ENCODE results near the gene AXL. TPM values are rescaled to one million over a fixed set of nuclear protein-coding genes. Genes with fewer than 3 reads are reported as not detected.

Gene AXL
- total RNA-seq, 1 donor from 2014 or later, result 5.5 TPM

DNA sequence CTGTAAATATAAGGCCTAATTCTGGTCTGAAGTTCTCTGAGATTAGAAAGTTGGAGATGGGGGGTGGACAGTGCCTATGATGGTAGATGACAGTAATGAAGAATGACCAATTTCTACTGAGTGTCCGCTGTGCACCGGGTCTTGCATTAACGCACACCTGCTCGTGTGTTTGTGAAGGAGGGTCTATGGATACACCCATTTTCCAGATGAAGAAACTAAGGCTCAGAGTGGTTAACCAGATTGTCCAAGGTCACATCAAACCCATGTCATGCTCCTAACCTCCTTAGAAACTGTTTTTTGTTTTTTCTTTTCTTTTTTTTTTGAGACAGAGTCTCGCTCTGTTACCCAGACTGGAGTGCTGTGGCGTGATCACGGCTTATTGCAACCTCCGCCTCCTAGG, 13.7 kb downstream of the AXL start:
- H3K27me3 Mint-ChIP-seq (ENCODE audit: unreplicated experiment), result peaks cover 9% of the 10 kb centered on the region
- no peak overlapping the region for H3K27ac Mint-ChIP-seq (ENCODE audit: unreplicated experiment)
- no peak overlapping the region for H3K4me3 Mint-ChIP-seq (ENCODE audit: unreplicated experiment)
- TF ChIP-seq, protein P1, sequence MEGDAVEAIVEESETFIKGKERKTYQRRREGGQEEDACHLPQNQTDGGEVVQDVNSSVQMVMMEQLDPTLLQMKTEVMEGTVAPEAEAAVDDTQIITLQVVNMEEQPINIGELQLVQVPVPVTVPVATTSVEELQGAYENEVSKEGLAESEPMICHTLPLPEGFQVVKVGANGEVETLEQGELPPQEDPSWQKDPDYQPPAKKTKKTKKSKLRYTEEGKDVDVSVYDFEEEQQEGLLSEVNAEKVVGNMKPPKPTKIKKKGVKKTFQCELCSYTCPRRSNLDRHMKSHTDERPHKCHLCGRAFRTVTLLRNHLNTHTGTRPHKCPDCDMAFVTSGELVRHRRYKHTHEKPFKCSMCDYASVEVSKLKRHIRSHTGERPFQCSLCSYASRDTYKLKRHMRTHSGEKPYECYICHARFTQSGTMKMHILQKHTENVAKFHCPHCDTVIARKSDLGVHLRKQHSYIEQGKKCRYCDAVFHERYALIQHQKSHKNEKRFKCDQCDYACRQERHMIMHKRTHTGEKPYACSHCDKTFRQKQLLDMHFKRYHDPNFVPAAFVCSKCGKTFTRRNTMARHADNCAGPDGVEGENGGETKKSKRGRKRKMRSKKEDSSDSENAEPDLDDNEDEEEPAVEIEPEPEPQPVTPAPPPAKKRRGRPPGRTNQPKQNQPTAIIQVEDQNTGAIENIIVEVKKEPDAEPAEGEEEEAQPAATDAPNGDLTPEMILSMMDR (IDR thresholded peaks at IDR 0.05; ENCODE audit: unreplicated experiment), result no peak
- no peaks in the 10 kb centered on the region for H3K4me1 Mint-ChIP-seq (ENCODE audit: unreplicated experiment)
- peaks cover 3% of the 10 kb centered on the region for H3K36me3 Mint-ChIP-seq (ENCODE audit: low read depth, unreplicated experiment)
- H3K9me3 Mint-ChIP-seq (ENCODE audit: unreplicated experiment), result no peaks in the 10 kb centered on the region
- DNase-seq (ENCODE audit: low spot score), result no peak

DNA sequence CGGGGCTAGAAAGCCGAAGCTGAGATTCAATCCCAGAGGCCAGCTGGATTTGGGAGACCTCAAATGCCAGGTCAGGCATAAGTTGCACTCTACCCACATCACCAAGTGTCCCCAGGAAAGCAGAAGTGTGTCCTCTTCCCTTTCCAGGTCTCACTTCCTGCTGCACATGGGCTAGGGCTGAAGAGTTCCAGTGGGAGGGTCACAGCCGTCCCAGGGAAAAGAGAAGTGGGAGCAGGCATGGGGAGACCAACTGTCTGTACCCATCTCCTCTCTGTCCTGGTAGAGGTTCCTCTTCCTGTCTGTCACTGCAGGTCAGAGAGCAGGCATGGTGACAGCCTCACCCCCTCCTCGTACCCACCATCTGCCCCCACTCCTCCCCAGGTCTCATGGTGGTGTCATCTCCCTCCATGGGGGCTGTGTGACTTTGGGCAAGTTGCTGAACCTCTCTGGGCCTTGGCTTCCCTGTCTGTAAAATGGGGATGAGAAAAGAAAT, 14.8 kb downstream of the AXL start:
- H3K9me3 Mint-ChIP-seq (ENCODE audit: unreplicated experiment), result no peaks in the 10 kb centered on the region
- no peak for DNase-seq (ENCODE audit: low spot score)
- H3K4me1 Mint-ChIP-seq (ENCODE audit: unreplicated experiment), result no peaks in the 10 kb centered on the region
- H3K27me3 Mint-ChIP-seq (ENCODE audit: unreplicated experiment), result peaks cover 6% of the 10 kb centered on the region
- peaks cover 3% of the 10 kb centered on the region for H3K36me3 Mint-ChIP-seq (ENCODE audit: low read depth, unreplicated experiment)
- H3K4me3 Mint-ChIP-seq (ENCODE audit: unreplicated experiment), result no peak overlapping the region
- TF ChIP-seq, protein P1 (IDR thresholded peaks at IDR 0.05; ENCODE audit: unreplicated experiment), result no peak
- peak overlapping the region; percentile 72 for H3K27ac Mint-ChIP-seq (ENCODE audit: unreplicated experiment)

DNA sequence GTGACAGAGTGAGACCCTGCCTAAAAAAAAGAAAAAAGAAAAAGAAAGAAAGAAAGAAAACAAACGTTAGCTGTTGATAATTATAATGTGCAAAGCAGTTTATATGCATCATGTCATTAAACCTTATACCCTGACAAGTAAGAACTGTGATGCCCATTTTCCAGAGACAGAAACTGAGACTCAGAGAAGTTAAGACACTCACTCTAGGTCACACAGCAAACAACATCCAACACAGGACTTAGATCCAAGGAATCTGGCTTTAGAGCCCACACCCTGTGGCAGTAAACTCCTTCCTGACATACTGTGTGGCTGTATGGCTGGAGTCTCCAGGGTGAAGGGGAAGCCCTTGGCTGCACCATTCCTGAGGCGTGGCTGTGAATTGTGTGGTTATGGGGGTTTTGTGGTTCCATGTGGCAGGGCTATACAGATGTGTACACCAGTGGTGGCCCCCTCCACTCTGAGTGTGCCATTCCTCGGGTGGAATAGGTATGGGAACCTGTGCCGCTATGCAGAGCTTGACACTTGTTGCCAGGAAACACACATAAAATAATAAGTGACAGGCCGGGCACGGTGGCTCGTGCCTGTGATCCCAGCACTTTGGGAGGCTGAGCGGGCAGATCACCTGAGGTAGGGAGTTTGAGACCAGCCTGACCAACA, 15.6 kb downstream of the AXL start:
- Mint-ChIP-seq H3K4me1 (ENCODE audit: unreplicated experiment) (no peaks in the 10 kb centered on the region), H3K27ac (ENCODE audit: unreplicated experiment) (no peak overlapping the region), H3K9me3 (ENCODE audit: unreplicated experiment) (no peaks in the 10 kb centered on the region), H3K4me3 (ENCODE audit: unreplicated experiment) (no peak overlapping the region), H3K27me3 (ENCODE audit: unreplicated experiment) (peaks cover 6% of the 10 kb centered on the region), H3K36me3 (ENCODE audit: low read depth, unreplicated experiment) (peaks cover 3% of the 10 kb centered on the region)
- TF ChIP-seq, protein P1 (IDR thresholded peaks at IDR 0.05; ENCODE audit: unreplicated experiment), result no peak
- DNase-seq (ENCODE audit: low spot score), result no peak

DNA sequence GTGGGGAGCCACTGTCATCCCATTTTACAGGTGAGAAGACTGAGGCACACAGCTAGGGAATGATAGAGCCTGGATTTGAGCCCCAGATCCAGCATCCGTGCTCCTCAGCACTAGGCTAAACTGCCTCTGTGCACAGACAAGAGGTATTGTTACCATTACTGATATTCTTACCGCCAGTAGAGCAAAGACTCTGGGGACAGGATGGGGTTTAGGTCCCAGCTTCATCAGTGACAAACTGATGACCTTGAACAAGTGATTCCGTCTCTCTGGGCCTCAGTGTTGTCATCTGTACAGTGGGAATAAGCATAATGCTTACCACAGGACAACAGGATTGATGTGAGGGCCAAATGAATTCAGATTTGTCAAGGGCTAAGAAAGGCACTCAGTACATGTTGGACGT, 16.5 kb downstream of the AXL start:
- TF ChIP-seq, protein P1 (IDR thresholded peaks at IDR 0.05; ENCODE audit: unreplicated experiment), result no peak
- Mint-ChIP-seq H3K4me3 (ENCODE audit: unreplicated experiment) (no peak overlapping the region), H3K4me1 (ENCODE audit: unreplicated experiment) (no peaks in the 10 kb centered on the region), H3K27ac (ENCODE audit: unreplicated experiment) (no peak overlapping the region), H3K9me3 (ENCODE audit: unreplicated experiment) (no peaks in the 10 kb centered on the region), H3K27me3 (ENCODE audit: unreplicated experiment) (peaks cover 6% of the 10 kb centered on the region), H3K36me3 (ENCODE audit: low read depth, unreplicated experiment) (peaks cover 3% of the 10 kb centered on the region)
- DNase-seq (ENCODE audit: low spot score), result no peak

DNA sequence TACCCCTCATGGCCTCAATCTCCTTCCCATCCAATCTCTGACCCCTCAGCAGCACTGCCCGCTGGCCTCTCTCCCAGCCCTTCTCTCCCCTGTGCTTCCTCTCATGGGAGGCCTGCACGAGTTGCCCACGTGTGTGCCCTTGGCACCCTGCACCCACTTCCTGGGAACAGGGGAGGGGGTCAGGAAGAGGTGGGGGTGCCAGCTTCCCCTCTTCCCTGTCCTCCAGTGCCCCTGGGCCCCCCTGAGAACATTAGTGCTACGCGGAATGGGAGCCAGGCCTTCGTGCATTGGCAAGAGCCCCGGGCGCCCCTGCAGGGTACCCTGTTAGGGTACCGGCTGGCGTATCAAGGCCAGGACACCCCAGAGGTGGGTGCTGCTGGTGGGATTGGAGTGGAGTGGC, 19.2 kb downstream of the AXL start:
- H3K36me3 Mint-ChIP-seq (ENCODE audit: low read depth, unreplicated experiment), result no peaks in the 10 kb centered on the region
- no peaks in the 10 kb centered on the region for H3K4me1 Mint-ChIP-seq (ENCODE audit: unreplicated experiment)
- TF ChIP-seq, protein P1 (IDR thresholded peaks at IDR 0.05; ENCODE audit: unreplicated experiment), result no peak
- peaks cover 3% of the 10 kb centered on the region for H3K27me3 Mint-ChIP-seq (ENCODE audit: unreplicated experiment)
- no peak overlapping the region for H3K27ac Mint-ChIP-seq (ENCODE audit: unreplicated experiment)
- no peaks in the 10 kb centered on the region for H3K9me3 Mint-ChIP-seq (ENCODE audit: unreplicated experiment)
- DNase-seq (ENCODE audit: low spot score), result no peak
- H3K4me3 Mint-ChIP-seq (ENCODE audit: unreplicated experiment), result no peak overlapping the region
